HG03432 (cell line): Measurements from ENCODE around the gene RHBDL1.

Experiments
- ATAC-seq: cut with Tn5 transposase; IDR thresholded peaks from one replicate; pipeline ENCODE4 v1.9.1; 2021; ENCODE audit warnings: mild to moderate bottlenecking, moderate library complexity; ENCODE audit not compliant: unreplicated experiment

The RHBDL1 gene

GRCh38 chr16:652454-653305 lies 22.8 kb upstream of the RHBDL1 start:
- ATAC-seq = no peak

GRCh38 chr16:654034-654433 lies 21.4 kb upstream of the RHBDL1 start:
- ATAC-seq = no peak

GRCh38 chr16:657487-657886 lies 18.0 kb upstream of the RHBDL1 start:
- ATAC-seq = no peak

- no peak for ATAC-seq
Observed at GRCh38 chr16:658679-659571, 16.5 kb upstream of the RHBDL1 start.

GRCh38 chr16:659618-660017 lies 15.9 kb upstream of the RHBDL1 start:
- ATAC-seq = no peak

GRCh38 chr16:660132-660458 lies 15.4 kb upstream of the RHBDL1 start:
- ATAC-seq = no peak

GRCh38 chr16:660459-661183 lies 14.8 kb upstream of the RHBDL1 start:
- ATAC-seq = peak; percentile 47

GRCh38 chr16:661184-661821 lies 14.2 kb upstream of the RHBDL1 start:
- ATAC-seq = no peak

GRCh38 chr16:662095-662494 lies 13.4 kb upstream of the RHBDL1 start:
- ATAC-seq = no peak

- ATAC-seq = no peak
Observed at GRCh38 chr16:662597-662996, 12.9 kb upstream of the RHBDL1 start.

GRCh38 chr16:666572-666971 lies 8.9 kb upstream of the RHBDL1 start:
- ATAC-seq = no peak

- ATAC-seq = no peak
Observed at GRCh38 chr16:667113-667779, 8.2 kb upstream of the RHBDL1 start.

- ATAC-seq = peak; percentile 83
Observed at GRCh38 chr16:667780-668518, 7.5 kb upstream of the RHBDL1 start, which contains the start of gene RHOT2. Gene RHOT2 (plus strand): TSS chr16:668132. CDS start chr16:668200, 68 bp downstream.

- no peak for ATAC-seq
Observed at GRCh38 chr16:668519-669171, 6.8 kb upstream of the RHBDL1 start.

GRCh38 chr16:669666-670065 lies 5.8 kb upstream of the RHBDL1 start:
- ATAC-seq = no peak

GRCh38 chr16:670485-671352 lies 4.8 kb upstream of the RHBDL1 start:
- ATAC-seq = no peak

GRCh38 chr16:671353-672131 lies 3.9 kb upstream of the RHBDL1 start:
- no peak for ATAC-seq
